Inferior parietal cortex (tissue), 1 donor: ENCODE measurements around the gene IDNK.
"Not testable (repeated sequence)": the region's sequence is repeated elsewhere in the genome, so short reads cannot be mapped to it uniquely, and the experiment has no call there.

Source experiments
- DNase-seq: peaks from one replicate; pipeline ENCODE4 v3.0.0-alpha.2; 2016; ENCODE audit errors: extremely low spot score

IDNK gene

GRCh38 chr9:83622939-83623678 is at the start of gene IDNK:
Gene IDNK, plus strand, starts transcription at chr9:83623143. Its CDS starts 29 bp downstream, at chr9:83623172.
- DNase-seq: peak; percentile 42

GRCh38 chr9:83574482-83574881 is 48.5 kb upstream of the IDNK start:
- DNase-seq: no peak

- DNase-seq: no peak
Observed at GRCh38 chr9:83582029-83582428, 40.9 kb upstream of the IDNK start.

- DNase-seq: peak; percentile 42
Observed at GRCh38 chr9:83583151-83584014, 39.6 kb upstream of the IDNK start.

- DNase-seq: no peak
Observed at GRCh38 chr9:83584995-83585394, 37.9 kb upstream of the IDNK start.

GRCh38 chr9:83588256-83588655 is 34.7 kb upstream of the IDNK start:
- DNase-seq: no peak

GRCh38 chr9:83596899-83597504 is 25.9 kb upstream of the IDNK start:
- peak; percentile 43 for DNase-seq

- DNase-seq: no peak
Observed at GRCh38 chr9:83598487-83598886, 24.5 kb upstream of the IDNK start.

- DNase-seq: no peak
Observed at GRCh38 chr9:83599071-83599470, 23.9 kb upstream of the IDNK start.

- no peak for DNase-seq
Observed at GRCh38 chr9:83601463-83601862, 21.5 kb upstream of the IDNK start.

GRCh38 chr9:83607620-83608019 is 15.3 kb upstream of the IDNK start:
- not testable (repeated sequence) for DNase-seq

GRCh38 chr9:83613298-83613697 is 9.6 kb upstream of the IDNK start:
- DNase-seq: not testable (repeated sequence)

- no peak for DNase-seq
Observed at GRCh38 chr9:83617299-83617698, 5.6 kb upstream of the IDNK start.

- DNase-seq: peak; percentile 70
Observed at GRCh38 chr9:83620841-83621636, 1.9 kb upstream of the IDNK start.

- no peak for DNase-seq
Observed at GRCh38 chr9:83622433-83622938, 457 bp upstream of the IDNK start.

GRCh38 chr9:83623679-83624076 is 735 bp downstream of the IDNK start:
- peak; percentile 59 for DNase-seq

GRCh38 chr9:83625178-83625577 is 2.2 kb downstream of the IDNK start:
- no peak for DNase-seq

GRCh38 chr9:83628540-83628939 is 5.6 kb downstream of the IDNK start:
- DNase-seq: no peak

GRCh38 chr9:83629433-83630104 is 6.6 kb downstream of the IDNK start:
- no peak for DNase-seq

GRCh38 chr9:83630938-83631457 is 8.1 kb downstream of the IDNK start:
- no peak for DNase-seq

- DNase-seq: no peak
Observed at GRCh38 chr9:83633255-83633654, 10.3 kb downstream of the IDNK start.
